Measurements from ENCODE around the gene ANKRD33B. TPM values are rescaled to one million over a fixed set of nuclear protein-coding genes. Genes with fewer than 3 reads are reported as not detected.

Gene ANKRD33B
- polyA plus RNA-seq, 1 experiment, result 3.4 TPM

DNA sequence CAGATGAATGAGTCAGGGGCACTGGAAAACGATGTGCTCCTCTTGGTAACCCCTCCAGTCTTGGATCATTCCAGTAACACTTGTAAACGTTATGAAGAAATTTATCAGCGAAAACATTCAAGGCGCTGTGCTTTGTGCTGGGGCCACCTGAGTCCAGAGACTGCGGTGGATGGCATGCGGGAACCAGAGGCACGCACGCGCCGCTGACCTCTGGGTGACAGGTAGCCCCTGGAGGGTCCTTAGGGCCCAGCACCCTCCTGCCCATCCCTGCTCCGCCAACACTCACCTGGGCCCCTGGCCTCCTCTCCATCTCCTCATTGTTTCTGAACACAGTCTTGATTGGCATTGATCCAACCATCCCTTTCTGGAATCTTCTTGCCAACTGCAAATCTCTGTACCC lies 110.2 kb downstream of the ANKRD33B start:
- POLR2A ChIA-PET, result no interaction called here
- Histone ChIP-seq H3K36me3 (ENCODE audit: control insufficient read depth, insufficient read depth, low read length) (peaks cover 3% of the 10 kb centered on the region), H3K4me3 (ENCODE audit: low read depth, low read length) (no peak overlapping the region), H3K27me3 (ENCODE audit: control insufficient read depth, insufficient read depth, low read length) (no peaks in the 10 kb centered on the region)
- CTCF ChIA-PET, result interaction anchor here (0.6 to 1.9 kb wide), 2 partner anchors 15 to 370 kb away, joined by 3 to 7 read pairs; no protein-coding TSS in a partner anchor
- DNase-seq (ENCODE audit: low read depth), result no peak
- TF ChIP-seq, protein P1, sequence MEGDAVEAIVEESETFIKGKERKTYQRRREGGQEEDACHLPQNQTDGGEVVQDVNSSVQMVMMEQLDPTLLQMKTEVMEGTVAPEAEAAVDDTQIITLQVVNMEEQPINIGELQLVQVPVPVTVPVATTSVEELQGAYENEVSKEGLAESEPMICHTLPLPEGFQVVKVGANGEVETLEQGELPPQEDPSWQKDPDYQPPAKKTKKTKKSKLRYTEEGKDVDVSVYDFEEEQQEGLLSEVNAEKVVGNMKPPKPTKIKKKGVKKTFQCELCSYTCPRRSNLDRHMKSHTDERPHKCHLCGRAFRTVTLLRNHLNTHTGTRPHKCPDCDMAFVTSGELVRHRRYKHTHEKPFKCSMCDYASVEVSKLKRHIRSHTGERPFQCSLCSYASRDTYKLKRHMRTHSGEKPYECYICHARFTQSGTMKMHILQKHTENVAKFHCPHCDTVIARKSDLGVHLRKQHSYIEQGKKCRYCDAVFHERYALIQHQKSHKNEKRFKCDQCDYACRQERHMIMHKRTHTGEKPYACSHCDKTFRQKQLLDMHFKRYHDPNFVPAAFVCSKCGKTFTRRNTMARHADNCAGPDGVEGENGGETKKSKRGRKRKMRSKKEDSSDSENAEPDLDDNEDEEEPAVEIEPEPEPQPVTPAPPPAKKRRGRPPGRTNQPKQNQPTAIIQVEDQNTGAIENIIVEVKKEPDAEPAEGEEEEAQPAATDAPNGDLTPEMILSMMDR (IDR thresholded peaks at IDR 0.05; ENCODE audit: insufficient read depth, low read depth, low read length), result no peak

GRCh38 chr5:10674582-10674981 lies 110.7 kb downstream of the ANKRD33B start:
- TF ChIP-seq, protein P1 (IDR thresholded peaks at IDR 0.05; ENCODE audit: insufficient read depth, low read depth, low read length), result no peak
- CTCF ChIA-PET, result interaction anchor here (0.6 to 1.9 kb wide), 4 partner anchors 15 to 423 kb away, joined by 3 to 7 read pairs (median 4); no protein-coding TSS in a partner anchor
- Histone ChIP-seq H3K27me3 (ENCODE audit: control insufficient read depth, insufficient read depth, low read length) (no peaks in the 10 kb centered on the region), H3K4me3 (ENCODE audit: low read depth, low read length) (no peak overlapping the region), H3K36me3 (ENCODE audit: control insufficient read depth, insufficient read depth, low read length) (peaks cover 7% of the 10 kb centered on the region)
- POLR2A ChIA-PET, result no interaction called here
- DNase-seq (ENCODE audit: low read depth), result no peak

- no peak overlapping the region for H3K4me3 ChIP-seq (ENCODE audit: low read depth, low read length)
- TF ChIP-seq, protein P1 (IDR thresholded peaks at IDR 0.05; ENCODE audit: insufficient read depth, low read depth, low read length), result no peak
- DNase-seq (ENCODE audit: low read depth), result no peak
- no peaks in the 10 kb centered on the region for H3K27me3 ChIP-seq (ENCODE audit: control insufficient read depth, insufficient read depth, low read length)
- ChIA-PET CTCF (interaction anchor here (0.6 to 1.7 kb wide), 3 partner anchors 27 to 422 kb away, joined by 3 to 5 read pairs (median 3); no protein-coding TSS in a partner anchor), POLR2A (no interaction called here)
- peaks cover 14% of the 10 kb centered on the region for H3K36me3 ChIP-seq (ENCODE audit: control insufficient read depth, insufficient read depth, low read length)
Observed at GRCh38 chr5:10675177-10675700, 111.4 kb downstream of the ANKRD33B start.

- H3K36me3 ChIP-seq (ENCODE audit: control insufficient read depth, insufficient read depth, low read length), result peaks cover 23% of the 10 kb centered on the region
- no peak overlapping the region for H3K4me3 ChIP-seq (ENCODE audit: low read depth, low read length)
- no peaks in the 10 kb centered on the region for H3K27me3 ChIP-seq (ENCODE audit: control insufficient read depth, insufficient read depth, low read length)
- no peak for DNase-seq (ENCODE audit: low read depth)
- POLR2A ChIA-PET, result no interaction called here
- CTCF ChIA-PET, result interaction anchor here (1.7 kb wide), 1 partner anchor 26 kb away, joined by 5 read pairs; no protein-coding TSS in a partner anchor
- TF ChIP-seq, protein P1 (IDR thresholded peaks at IDR 0.05; ENCODE audit: insufficient read depth, low read depth, low read length), result no peak
Observed at GRCh38 chr5:10676224-10676623, 112.4 kb downstream of the ANKRD33B start.

GRCh38 chr5:10676946-10677345 lies 113.1 kb downstream of the ANKRD33B start:
- Histone ChIP-seq H3K36me3 (ENCODE audit: control insufficient read depth, insufficient read depth, low read length) (peaks cover 27% of the 10 kb centered on the region), H3K4me3 (ENCODE audit: low read depth, low read length) (no peak overlapping the region), H3K27me3 (ENCODE audit: control insufficient read depth, insufficient read depth, low read length) (no peaks in the 10 kb centered on the region)
- CTCF ChIA-PET, result no interaction called here
- POLR2A ChIA-PET, result no interaction called here
- DNase-seq (ENCODE audit: low read depth), result no peak
- TF ChIP-seq, protein P1 (IDR thresholded peaks at IDR 0.05; ENCODE audit: insufficient read depth, low read depth, low read length), result no peak
